Liver (tissue), 9 donors: ENCODE measurements around the gene TGM5. TPM values are rescaled to one million over a fixed set of nuclear protein-coding genes. Genes with fewer than 3 reads are reported as not detected.

ENCODE experiments used
- DNase-seq: peaks from one replicate; pipeline ENCODE4 v3.0.0-alpha.2; 2017; ENCODE audit warnings: low spot score
- H3K27ac ChIP-seq, 2 donors: one replicate each; pipeline ENCODE4 v1.7.0; 2013; ENCODE audit warnings: inconsistent platforms in 2 of 2, low read length in 2 of 2, control low read depth in 1 of 2, low read depth in 1 of 2, mild to moderate bottlenecking in 1 of 2
- H3K27me3 ChIP-seq, 4 donors: one replicate each; pipeline versions ENCODE4 v1.6.1 to v1.7.0; 2013; ENCODE audit warnings: low read length in 3 of 4, inconsistent platforms in 1 of 4, mild to moderate bottlenecking in 1 of 4, moderate library complexity in 1 of 4; ENCODE audit not compliant: control insufficient read depth in 4 of 4, insufficient read depth in 4 of 4
- H3K36me3 ChIP-seq, 4 donors: one replicate each; pipeline versions ENCODE4 v1.6.1 to v1.7.0; 2013; ENCODE audit warnings: low read length in 3 of 4, mild to moderate bottlenecking in 3 of 4, low read depth in 1 of 4, moderate library complexity in 1 of 4; ENCODE audit not compliant: control insufficient read depth in 4 of 4, insufficient read depth in 3 of 4
- H3K4me1 ChIP-seq, 4 donors: one replicate each; pipeline versions ENCODE4 v1.6.1 to v1.7.0; 2013; ENCODE audit warnings: low read length in 3 of 4, mild to moderate bottlenecking in 3 of 4, moderate library complexity in 1 of 4; ENCODE audit not compliant: control insufficient read depth in 4 of 4, insufficient read depth in 4 of 4
- H3K4me3 ChIP-seq, 3 donors: one replicate each; pipeline versions ENCODE4 v1.6.1 to v1.7.0; 2013; ENCODE audit warnings: low read length in 3 of 3, control low read depth in 1 of 3, low read depth in 1 of 3, mild to moderate bottlenecking in 1 of 3
- H3K9ac ChIP-seq, 2 donors: one replicate each; pipeline ENCODE4 v1.7.0; 2013; ENCODE audit warnings: low read length in 2 of 2, mild to moderate bottlenecking in 2 of 2, moderate library complexity in 2 of 2, control low read depth in 1 of 2, low read depth in 1 of 2
- H3K9me3 ChIP-seq, 4 donors: one replicate each; pipeline versions ENCODE4 v1.6.1 to v1.7.0; 2013; ENCODE audit warnings: low read length in 3 of 4; ENCODE audit not compliant: control insufficient read depth in 4 of 4
- ATF3 ChIP-seq: IDR thresholded peaks from 2 replicates; pipeline ENCODE4 v1.6.1; 2016; ENCODE audit warnings: antibody characterized with exemption
- CTCF ChIP-seq: fragments of 150-350 bp; IDR thresholded peaks from 2 replicates; pipeline ENCODE4 v1.5.1; 2017; ENCODE audit warnings: improper control_type of control experiment, low read depth, low read length; ENCODE audit not compliant: missing input control
- EGR1 ChIP-seq, 2 donors: IDR thresholded peaks; 2 replicates each; pipeline ENCODE4 v1.6.1; 2016 to 2018; ENCODE audit warnings: antibody characterized with exemption in 2 of 2, low read depth in 2 of 2
- FOXA1 ChIP-seq: IDR thresholded peaks from 2 replicates; pipeline ENCODE4 v1.6.1; 2016; ENCODE audit warnings: antibody characterized with exemption
- FOXA2 ChIP-seq: IDR thresholded peaks from 2 replicates; pipeline ENCODE4 v1.6.1; 2016; ENCODE audit warnings: antibody characterized with exemption
- GABPA ChIP-seq, 2 donors: IDR thresholded peaks in 1 of 2; conservative IDR thresholded peaks in 1 of 2; 2 replicates each; pipeline ENCODE4 v1.6.1; 2016; ENCODE audit warnings: antibody characterized with exemption in 2 of 2, mild to moderate bottlenecking in 1 of 2, moderate library complexity in 1 of 2
- HNF4A ChIP-seq, 2 donors: conservative IDR thresholded peaks; 2 replicates each; pipeline ENCODE4 v1.6.1; 2016; ENCODE audit warnings: antibody characterized with exemption in 2 of 2, mild to moderate bottlenecking in 2 of 2
- HNF4G ChIP-seq: IDR thresholded peaks from 2 replicates; pipeline ENCODE4 v1.6.1; 2016; ENCODE audit warnings: antibody characterized with exemption
- JUND ChIP-seq, 2 donors: IDR thresholded peaks; 2 replicates each; pipeline ENCODE4 v1.6.1; 2016; ENCODE audit warnings: antibody characterized with exemption in 2 of 2
- MAX ChIP-seq: IDR thresholded peaks from 2 replicates; pipeline ENCODE4 v1.6.1; 2016; ENCODE audit warnings: antibody characterized with exemption
- NR2F2 ChIP-seq: IDR thresholded peaks from 2 replicates; pipeline ENCODE4 v1.6.1; 2016; ENCODE audit warnings: antibody characterized with exemption
- RAD21 ChIP-seq, 2 donors: IDR thresholded peaks; 2 replicates each; pipeline ENCODE4 v1.6.1; 2016; ENCODE audit warnings: antibody characterized with exemption in 2 of 2, mild to moderate bottlenecking in 2 of 2
- REST ChIP-seq: IDR thresholded peaks from 2 replicates; pipeline ENCODE4 v1.6.1; 2016; ENCODE audit warnings: antibody characterized with exemption, mild to moderate bottlenecking
- RXRA ChIP-seq, 2 donors: IDR thresholded peaks; 2 replicates each; pipeline ENCODE4 v1.6.1; 2017 to 2018; ENCODE audit warnings: antibody characterized with exemption in 2 of 2, mild to moderate bottlenecking in 1 of 2
- SP1 ChIP-seq: IDR thresholded peaks from 2 replicates; pipeline ENCODE4 v1.6.1; 2018; ENCODE audit warnings: antibody characterized with exemption, mild to moderate bottlenecking
- TAF1 ChIP-seq: conservative IDR thresholded peaks from 2 replicates; pipeline ENCODE4 v1.6.1; 2016; ENCODE audit warnings: antibody characterized with exemption, mild to moderate bottlenecking
- YY1 ChIP-seq: IDR thresholded peaks from 2 replicates; pipeline ENCODE4 v1.6.1; 2016; ENCODE audit warnings: antibody characterized with exemption, mild to moderate bottlenecking
- ZBTB33 ChIP-seq: IDR thresholded peaks from 2 replicates; pipeline ENCODE4 v1.6.1; 2016; ENCODE audit warnings: antibody characterized with exemption
- WGBS: extraction: QIAGEN DNeasy Blood & Tissue Kit; methylation state at CpG from one replicate; pipeline ENCODE4 v1.1.7; 2013; 5-methylcytosine and 5-hydroxymethylcytosine counted together
- polyA plus RNA-seq, 2 donors: library from polyadenylated mRNA; stranded (reverse) in 1 of 2; unstranded in 1 of 2; fragments of 200-250 nt in 1 of 2; fragments of >200 nt in 1 of 2; fragmentation: Nextera tagmentation in 1 of 2; extraction: Ambion mirVana in 1 of 2; gene quantifications; one replicate each; pipeline versions ENCODE4 v1.2.1 to v1.2.3, GENCODE V29; 2013 to 2015
- total RNA-seq, 2 donors: library from RNA; depleted of rRNA; stranded (reverse); fragments of >200 nt; gene quantifications; one replicate each; pipeline ENCODE4 v1.2.3, GENCODE V29; 2014
- donor health status: healthy.
- donor health status: healthy.
- donor health status: healthy.
- donor health status: healthy.
- donor health status: healthy.

Gene TGM5
- total and polyA plus RNA-seq, 4 donors, result not detected

- Histone ChIP-seq H3K9me3 (no peaks in the 10 kb centered on the region), H3K27me3 (no peaks in the 10 kb centered on the region), H3K9ac (no peak overlapping the region), H3K36me3 (no peaks in the 10 kb centered on the region), H3K27ac (no peak overlapping the region), H3K4me1 (no peaks in the 10 kb centered on the region), H3K4me3 (no peak overlapping the region)
- peak; percentile 70 for DNase-seq
- WGBS, result 7% methylated on average over 4 of the region's 4 CpGs
- TF ChIP-seq HNF4G, result no peak
- no peak for TF ChIP-seq TAF1
- TF ChIP-seq JUND (IDR thresholded peaks at IDR 0.05), result no peak
- TF ChIP-seq CTCF, result peak; percentile 86
- TF ChIP-seq FOXA2, result no peak
- no peak for TF ChIP-seq ZBTB33
- peak; percentile 91 to 92 for TF ChIP-seq RAD21 (IDR thresholded peaks at IDR 0.05)
- no peak for TF ChIP-seq REST
- no peak for TF ChIP-seq SP1
- no peak for TF ChIP-seq FOXA1
- no peak for TF ChIP-seq ATF3
- TF ChIP-seq HNF4A (conservative IDR thresholded peaks at IDR 0.05), result no peak
- no peak for TF ChIP-seq NR2F2
- no peak for TF ChIP-seq YY1
- TF ChIP-seq EGR1 (IDR thresholded peaks at IDR 0.05; ENCODE audit: low read depth in 2 of 2), result no peak
- no peak for TF ChIP-seq GABPA (IDR thresholded peaks at IDR 0.05 in 1 of 2, conservative IDR thresholded peaks at IDR 0.05 in 1 of 2)
- no peak for TF ChIP-seq RXRA (IDR thresholded peaks at IDR 0.05)
Observed at GRCh38 chr15:43285609-43286037, 18.9 kb upstream of the TGM5 start.

- no peak overlapping the region for H3K27ac ChIP-seq
- H3K27me3 ChIP-seq, result no peaks in the 10 kb centered on the region
- no peaks in the 10 kb centered on the region for H3K4me1 ChIP-seq
- DNase-seq, result no peak
- no peaks in the 10 kb centered on the region for H3K36me3 ChIP-seq
- 73% methylated on average over 1 of the region's 1 CpG for WGBS
- no peak overlapping the region for H3K4me3 ChIP-seq
- TF ChIP-seq TAF1, result no peak
- TF ChIP-seq FOXA1, result no peak
- TF ChIP-seq EGR1 (IDR thresholded peaks at IDR 0.05; ENCODE audit: low read depth in 2 of 2), result no peak
- no peak for TF ChIP-seq MAX
- TF ChIP-seq ZBTB33, result no peak
- TF ChIP-seq SP1, result no peak
- no peak for TF ChIP-seq RAD21 (IDR thresholded peaks at IDR 0.05)
- no peak for TF ChIP-seq NR2F2
- no peak for TF ChIP-seq RXRA (IDR thresholded peaks at IDR 0.05)
- no peak for TF ChIP-seq HNF4G
- no peak for TF ChIP-seq JUND (IDR thresholded peaks at IDR 0.05)
- no peak for TF ChIP-seq HNF4A (conservative IDR thresholded peaks at IDR 0.05)
- no peak for TF ChIP-seq REST
- no peak for TF ChIP-seq FOXA2
- no peaks in the 10 kb centered on the region for H3K9me3 ChIP-seq
- no peak overlapping the region for H3K9ac ChIP-seq
Observed at GRCh38 chr15:43283526-43283925, 16.8 kb upstream of the TGM5 start.
